ENCODE results near the gene MPP7.

GRCh38 chr10:28343252-28343651 is 40.4 kb upstream of the MPP7 start:
- TF ChIP-seq POLR2A (IDR thresholded peaks at IDR 0.05) (no peak), POLR2AphosphoS5 (IDR thresholded peaks at IDR 0.05) (no peak), EP300 (IDR thresholded peaks at IDR 0.05; ENCODE audit: low read depth) (no peak)
- TF ChIP-seq, protein P1, sequence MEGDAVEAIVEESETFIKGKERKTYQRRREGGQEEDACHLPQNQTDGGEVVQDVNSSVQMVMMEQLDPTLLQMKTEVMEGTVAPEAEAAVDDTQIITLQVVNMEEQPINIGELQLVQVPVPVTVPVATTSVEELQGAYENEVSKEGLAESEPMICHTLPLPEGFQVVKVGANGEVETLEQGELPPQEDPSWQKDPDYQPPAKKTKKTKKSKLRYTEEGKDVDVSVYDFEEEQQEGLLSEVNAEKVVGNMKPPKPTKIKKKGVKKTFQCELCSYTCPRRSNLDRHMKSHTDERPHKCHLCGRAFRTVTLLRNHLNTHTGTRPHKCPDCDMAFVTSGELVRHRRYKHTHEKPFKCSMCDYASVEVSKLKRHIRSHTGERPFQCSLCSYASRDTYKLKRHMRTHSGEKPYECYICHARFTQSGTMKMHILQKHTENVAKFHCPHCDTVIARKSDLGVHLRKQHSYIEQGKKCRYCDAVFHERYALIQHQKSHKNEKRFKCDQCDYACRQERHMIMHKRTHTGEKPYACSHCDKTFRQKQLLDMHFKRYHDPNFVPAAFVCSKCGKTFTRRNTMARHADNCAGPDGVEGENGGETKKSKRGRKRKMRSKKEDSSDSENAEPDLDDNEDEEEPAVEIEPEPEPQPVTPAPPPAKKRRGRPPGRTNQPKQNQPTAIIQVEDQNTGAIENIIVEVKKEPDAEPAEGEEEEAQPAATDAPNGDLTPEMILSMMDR (IDR thresholded peaks at IDR 0.05): no peak

All from transverse colon (tissue), 4 donors.